HG02642 (cell line): ENCODE data around the gene C10orf67.
A peak's percentile ranks its signal among the peaks of the same experiment; 100 is the strongest.
"Not testable (repeated sequence)": the region's sequence is repeated elsewhere in the genome, so short reads cannot be mapped to it uniquely, and the experiment has no call there.

ENCODE experiments used
- ATAC-seq: cut with Tn5 transposase; IDR thresholded peaks from one replicate; pipeline ENCODE4 v1.9.1; 2021; ENCODE audit warnings: mild to moderate bottlenecking; ENCODE audit not compliant: unreplicated experiment, poor library complexity

Gene C10orf67

GRCh38 chr10:23344241-23344841 lies at the start of gene C10orf67:
TSS of gene C10orf67 (minus strand) at chr10:23344797. CDS start at chr10:23344774, 23 bp downstream.
- ATAC-seq: peak; percentile 45

- ATAC-seq: no peak
Measured at GRCh38 chr10:23391821-23392220, 47.2 kb upstream of the C10orf67 start.

GRCh38 chr10:23390809-23391208 lies 46.2 kb upstream of the C10orf67 start:
- no peak for ATAC-seq

- not testable (repeated sequence) for ATAC-seq
Measured at GRCh38 chr10:23390408-23390807, 45.8 kb upstream of the C10orf67 start.

GRCh38 chr10:23387516-23387915 lies 42.9 kb upstream of the C10orf67 start:
- not testable (repeated sequence) for ATAC-seq

- no peak for ATAC-seq
Measured at GRCh38 chr10:23386052-23386451, 41.5 kb upstream of the C10orf67 start.

- ATAC-seq: no peak
Measured at GRCh38 chr10:23384364-23384763, 39.8 kb upstream of the C10orf67 start.

GRCh38 chr10:23383637-23384036 lies 39.0 kb upstream of the C10orf67 start:
- no peak for ATAC-seq

- no peak for ATAC-seq
Measured at GRCh38 chr10:23381298-23382040, 36.9 kb upstream of the C10orf67 start.

- no peak for ATAC-seq
Measured at GRCh38 chr10:23379686-23380085, 35.1 kb upstream of the C10orf67 start.

- ATAC-seq: no peak
Measured at GRCh38 chr10:23376229-23376655, 31.6 kb upstream of the C10orf67 start.

- ATAC-seq: no peak
Measured at GRCh38 chr10:23375366-23375765, 30.8 kb upstream of the C10orf67 start.

- no peak for ATAC-seq
Measured at GRCh38 chr10:23373156-23373555, 28.6 kb upstream of the C10orf67 start.

GRCh38 chr10:23371073-23371472 lies 26.5 kb upstream of the C10orf67 start:
- ATAC-seq: no peak

- no peak for ATAC-seq
Measured at GRCh38 chr10:23370106-23370505, 25.5 kb upstream of the C10orf67 start.

- peak; percentile 67 for ATAC-seq
Measured at GRCh38 chr10:23368816-23369640, 24.4 kb upstream of the C10orf67 start.

GRCh38 chr10:23367896-23368595 lies 23.4 kb upstream of the C10orf67 start:
- ATAC-seq: peak; percentile 2

- peak; percentile 36 for ATAC-seq
Measured at GRCh38 chr10:23365417-23366030, 20.9 kb upstream of the C10orf67 start.

- ATAC-seq: peak; percentile 25
Measured at GRCh38 chr10:23364378-23364777, 19.8 kb upstream of the C10orf67 start.

- ATAC-seq: no peak
Measured at GRCh38 chr10:23363793-23364135, 19.2 kb upstream of the C10orf67 start.
